ENCODE measurements around the gene ZNF407. TPM values are rescaled to one million over a fixed set of nuclear protein-coding genes. Genes with fewer than 3 reads are reported as not detected.

Gene ZNF407
- total RNA-seq, 1 experiment from 2014 or later: 7.6 TPM

DNA sequence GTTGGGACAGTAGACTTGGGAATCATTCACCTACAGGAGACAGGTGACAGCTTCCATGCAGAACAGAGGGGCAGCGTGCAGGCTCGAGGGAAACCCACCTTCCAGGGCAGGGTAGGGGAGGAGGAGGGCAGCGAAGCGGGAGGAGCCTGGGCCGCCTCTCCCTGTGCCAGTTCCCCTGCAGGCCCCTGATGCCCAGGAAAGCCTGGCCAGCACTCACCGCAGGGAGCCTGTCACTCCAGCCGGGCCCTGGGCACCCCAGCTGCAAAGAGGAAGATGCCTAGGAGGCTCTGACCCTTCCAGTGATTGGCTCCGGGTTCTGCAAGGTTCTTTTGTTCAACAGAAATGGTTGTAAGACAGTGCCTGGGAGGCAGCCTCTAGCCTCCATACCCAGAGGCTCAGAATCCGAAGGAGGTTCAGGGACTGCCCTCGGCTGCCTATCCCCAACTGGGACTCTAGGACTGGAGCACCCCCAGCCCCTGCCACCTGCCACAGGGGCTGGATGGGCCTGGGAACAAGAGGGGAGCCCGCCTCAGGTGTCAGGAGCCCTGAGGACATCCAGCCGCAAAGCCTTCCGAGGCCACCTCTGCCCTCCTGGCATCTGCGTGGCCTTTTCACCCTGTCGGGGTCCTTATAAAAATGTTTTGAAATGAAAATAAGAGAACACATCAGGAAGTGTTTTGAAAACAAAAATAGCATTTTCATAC is 508.0 kb downstream of the ZNF407 start:
- ChIA-PET POLR2A (no interaction called here), CTCF (no interaction called here), RAD21 (ENCODE audit: low non-redundant PET in 1 of 2, low total read pairs in 2 of 2, uncharacterized antibody in 2 of 2, unreplicated experiment in 2 of 2) (no interaction called here)
- no peak overlapping the region for H2AFZ ChIP-seq (ENCODE audit: low read depth, low read length, poor library complexity, severe bottlenecking)
- DNase-seq (ENCODE audit: low read depth, low spot score): no peak
- H3K27ac ChIP-seq (ENCODE audit: low read depth, low read length): no peak overlapping the region
- H3K9ac ChIP-seq (ENCODE audit: low read length): no peak overlapping the region
- H3K79me2 ChIP-seq (ENCODE audit: insufficient read depth, low read length): no peaks in the 10 kb centered on the region
- no peaks in the 10 kb centered on the region for H3K9me3 ChIP-seq (ENCODE audit: control insufficient read depth in 1 of 2, insufficient read depth in 1 of 2, low read depth in 1 of 2, low read length in 2 of 2)
- 0 out of 2 replicates have a peak, but pooled peaks cover 4% of the 10 kb centered on the region for H3K27me3 ChIP-seq (ENCODE audit: insufficient read depth, low read length)
- no peak for TF ChIP-seq POLR2AphosphoS5 (IDR thresholded peaks at IDR 0.05; ENCODE audit: low read depth, low read length)
- TF ChIP-seq, protein P1, sequence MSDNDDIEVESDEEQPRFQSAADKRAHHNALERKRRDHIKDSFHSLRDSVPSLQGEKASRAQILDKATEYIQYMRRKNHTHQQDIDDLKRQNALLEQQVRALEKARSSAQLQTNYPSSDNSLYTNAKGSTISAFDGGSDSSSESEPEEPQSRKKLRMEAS (IDR thresholded peaks at IDR 0.05): no peak
- TF ChIP-seq CBX3 (IDR thresholded peaks at IDR 0.05; ENCODE audit: low read depth): no peak
- no peak for ATAC-seq
- H3K4me3 ChIP-seq (replicated peaks in 1 of 2; ENCODE audit: low read depth in 1 of 2, low read length in 2 of 2): no peak overlapping the region
- H3K4me1 ChIP-seq (ENCODE audit: control insufficient read depth in 1 of 2, insufficient read depth in 2 of 2, low read length in 2 of 2): no peaks in the 10 kb centered on the region
- intact Hi-C loops (cut with micrococcal nuclease): no loop called here
- H3K9me2 ChIP-seq (ENCODE audit: insufficient read depth): no peaks in the 10 kb centered on the region
- no peaks in the 10 kb centered on the region for H4K20me1 ChIP-seq (ENCODE audit: insufficient read depth)
- H3K36me3 ChIP-seq (ENCODE audit: control insufficient read depth in 1 of 2, insufficient read depth in 2 of 2, low read length in 2 of 2): no peaks in the 10 kb centered on the region
- BruUV-seq (replicated peaks): no TSS peak
- H3K4me2 ChIP-seq (ENCODE audit: low read length): no peak overlapping the region

DNA sequence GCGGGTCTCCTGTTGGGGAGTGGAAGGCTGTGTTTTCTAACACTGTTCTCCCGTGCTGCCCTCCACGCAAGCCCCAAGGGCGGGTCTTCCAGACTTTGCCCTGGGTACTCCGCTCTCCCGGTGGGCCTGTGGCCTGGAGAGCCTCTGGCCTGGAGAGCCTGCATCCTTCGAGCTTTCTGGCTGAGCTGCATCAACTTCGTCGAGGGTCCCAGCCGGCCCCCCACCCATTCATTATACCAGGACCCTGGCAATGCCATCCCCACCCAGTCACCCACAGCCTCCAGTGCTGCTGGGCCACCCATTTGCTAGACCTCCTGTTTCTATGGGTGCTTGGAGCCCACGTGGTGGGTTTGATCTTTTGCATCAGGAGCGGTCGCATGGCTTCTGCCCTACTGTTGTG is 509.1 kb downstream of the ZNF407 start:
- no peaks in the 10 kb centered on the region for H3K36me3 ChIP-seq (ENCODE audit: control insufficient read depth in 1 of 2, insufficient read depth in 2 of 2, low read length in 2 of 2)
- RAD21 ChIA-PET (ENCODE audit: low non-redundant PET in 1 of 2, low total read pairs in 2 of 2, uncharacterized antibody in 2 of 2, unreplicated experiment in 2 of 2): no interaction called here
- H3K79me2 ChIP-seq (ENCODE audit: insufficient read depth, low read length): no peaks in the 10 kb centered on the region
- no peak for DNase-seq (ENCODE audit: low read depth, low spot score)
- CTCF ChIA-PET: no interaction called here
- no peak overlapping the region for H3K27ac ChIP-seq (ENCODE audit: low read depth, low read length)
- ATAC-seq: no peak
- intact Hi-C loops (cut with micrococcal nuclease): no loop called here
- H4K20me1 ChIP-seq (ENCODE audit: insufficient read depth): no peaks in the 10 kb centered on the region
- H3K9me2 ChIP-seq (ENCODE audit: insufficient read depth): no peaks in the 10 kb centered on the region
- H2AFZ ChIP-seq (ENCODE audit: low read depth, low read length, poor library complexity, severe bottlenecking): no peak overlapping the region
- POLR2A ChIA-PET: no interaction called here
- H3K4me1 ChIP-seq (ENCODE audit: control insufficient read depth in 1 of 2, insufficient read depth in 2 of 2, low read length in 2 of 2): peaks cover 0 to 2% of the 10 kb centered on the region in 2 experiments; a peak in 1 of 4 replicates
- no peak overlapping the region for H3K4me3 ChIP-seq (replicated peaks in 1 of 2; ENCODE audit: low read depth in 1 of 2, low read length in 2 of 2)
- BruUV-seq (replicated peaks): no TSS peak
- H3K9ac ChIP-seq (ENCODE audit: low read length): no peak overlapping the region
- H3K4me2 ChIP-seq (ENCODE audit: low read length): no peak overlapping the region
- 0 out of 2 replicates have a peak, but pooled peaks cover 4% of the 10 kb centered on the region for H3K27me3 ChIP-seq (ENCODE audit: insufficient read depth, low read length)
- H3K9me3 ChIP-seq (ENCODE audit: control insufficient read depth in 1 of 2, insufficient read depth in 1 of 2, low read depth in 1 of 2, low read length in 2 of 2): no peaks in the 10 kb centered on the region
- TF ChIP-seq, protein P2, sequence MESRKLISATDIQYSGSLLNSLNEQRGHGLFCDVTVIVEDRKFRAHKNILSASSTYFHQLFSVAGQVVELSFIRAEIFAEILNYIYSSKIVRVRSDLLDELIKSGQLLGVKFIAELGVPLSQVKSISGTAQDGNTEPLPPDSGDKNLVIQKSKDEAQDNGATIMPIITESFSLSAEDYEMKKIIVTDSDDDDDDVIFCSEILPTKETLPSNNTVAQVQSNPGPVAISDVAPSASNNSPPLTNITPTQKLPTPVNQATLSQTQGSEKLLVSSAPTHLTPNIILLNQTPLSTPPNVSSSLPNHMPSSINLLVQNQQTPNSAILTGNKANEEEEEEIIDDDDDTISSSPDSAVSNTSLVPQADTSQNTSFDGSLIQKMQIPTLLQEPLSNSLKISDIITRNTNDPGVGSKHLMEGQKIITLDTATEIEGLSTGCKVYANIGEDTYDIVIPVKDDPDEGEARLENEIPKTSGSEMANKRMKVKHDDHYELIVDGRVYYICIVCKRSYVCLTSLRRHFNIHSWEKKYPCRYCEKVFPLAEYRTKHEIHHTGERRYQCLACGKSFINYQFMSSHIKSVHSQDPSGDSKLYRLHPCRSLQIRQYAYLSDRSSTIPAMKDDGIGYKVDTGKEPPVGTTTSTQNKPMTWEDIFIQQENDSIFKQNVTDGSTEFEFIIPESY (IDR thresholded peaks at IDR 0.05; ENCODE audit: extremely low read depth, insufficient replicate concordance, low read length): no peak
- no peak for TF ChIP-seq JUND (IDR thresholded peaks at IDR 0.05)
- TF ChIP-seq SIN3A (IDR thresholded peaks at IDR 0.05; ENCODE audit: low read depth): no peak
- no peak for TF ChIP-seq POLR2AphosphoS5 (IDR thresholded peaks at IDR 0.05; ENCODE audit: low read depth, low read length)
- TF ChIP-seq, protein P3, sequence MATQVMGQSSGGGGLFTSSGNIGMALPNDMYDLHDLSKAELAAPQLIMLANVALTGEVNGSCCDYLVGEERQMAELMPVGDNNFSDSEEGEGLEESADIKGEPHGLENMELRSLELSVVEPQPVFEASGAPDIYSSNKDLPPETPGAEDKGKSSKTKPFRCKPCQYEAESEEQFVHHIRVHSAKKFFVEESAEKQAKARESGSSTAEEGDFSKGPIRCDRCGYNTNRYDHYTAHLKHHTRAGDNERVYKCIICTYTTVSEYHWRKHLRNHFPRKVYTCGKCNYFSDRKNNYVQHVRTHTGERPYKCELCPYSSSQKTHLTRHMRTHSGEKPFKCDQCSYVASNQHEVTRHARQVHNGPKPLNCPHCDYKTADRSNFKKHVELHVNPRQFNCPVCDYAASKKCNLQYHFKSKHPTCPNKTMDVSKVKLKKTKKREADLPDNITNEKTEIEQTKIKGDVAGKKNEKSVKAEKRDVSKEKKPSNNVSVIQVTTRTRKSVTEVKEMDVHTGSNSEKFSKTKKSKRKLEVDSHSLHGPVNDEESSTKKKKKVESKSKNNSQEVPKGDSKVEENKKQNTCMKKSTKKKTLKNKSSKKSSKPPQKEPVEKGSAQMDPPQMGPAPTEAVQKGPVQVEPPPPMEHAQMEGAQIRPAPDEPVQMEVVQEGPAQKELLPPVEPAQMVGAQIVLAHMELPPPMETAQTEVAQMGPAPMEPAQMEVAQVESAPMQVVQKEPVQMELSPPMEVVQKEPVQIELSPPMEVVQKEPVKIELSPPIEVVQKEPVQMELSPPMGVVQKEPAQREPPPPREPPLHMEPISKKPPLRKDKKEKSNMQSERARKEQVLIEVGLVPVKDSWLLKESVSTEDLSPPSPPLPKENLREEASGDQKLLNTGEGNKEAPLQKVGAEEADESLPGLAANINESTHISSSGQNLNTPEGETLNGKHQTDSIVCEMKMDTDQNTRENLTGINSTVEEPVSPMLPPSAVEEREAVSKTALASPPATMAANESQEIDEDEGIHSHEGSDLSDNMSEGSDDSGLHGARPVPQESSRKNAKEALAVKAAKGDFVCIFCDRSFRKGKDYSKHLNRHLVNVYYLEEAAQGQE (IDR thresholded peaks at IDR 0.05; ENCODE audit: low read depth): no peak
- no peak for TF ChIP-seq SP1 (IDR thresholded peaks at IDR 0.05; ENCODE audit: low read depth)
- TF ChIP-seq POLR2A (IDR thresholded peaks at IDR 0.05; ENCODE audit: borderline replicate concordance, extremely low read depth, insufficient read depth, insufficient read length): no peak
- TF ChIP-seq EZH2 (IDR thresholded peaks at IDR 0.05): no peak
- TF ChIP-seq, protein P4, sequence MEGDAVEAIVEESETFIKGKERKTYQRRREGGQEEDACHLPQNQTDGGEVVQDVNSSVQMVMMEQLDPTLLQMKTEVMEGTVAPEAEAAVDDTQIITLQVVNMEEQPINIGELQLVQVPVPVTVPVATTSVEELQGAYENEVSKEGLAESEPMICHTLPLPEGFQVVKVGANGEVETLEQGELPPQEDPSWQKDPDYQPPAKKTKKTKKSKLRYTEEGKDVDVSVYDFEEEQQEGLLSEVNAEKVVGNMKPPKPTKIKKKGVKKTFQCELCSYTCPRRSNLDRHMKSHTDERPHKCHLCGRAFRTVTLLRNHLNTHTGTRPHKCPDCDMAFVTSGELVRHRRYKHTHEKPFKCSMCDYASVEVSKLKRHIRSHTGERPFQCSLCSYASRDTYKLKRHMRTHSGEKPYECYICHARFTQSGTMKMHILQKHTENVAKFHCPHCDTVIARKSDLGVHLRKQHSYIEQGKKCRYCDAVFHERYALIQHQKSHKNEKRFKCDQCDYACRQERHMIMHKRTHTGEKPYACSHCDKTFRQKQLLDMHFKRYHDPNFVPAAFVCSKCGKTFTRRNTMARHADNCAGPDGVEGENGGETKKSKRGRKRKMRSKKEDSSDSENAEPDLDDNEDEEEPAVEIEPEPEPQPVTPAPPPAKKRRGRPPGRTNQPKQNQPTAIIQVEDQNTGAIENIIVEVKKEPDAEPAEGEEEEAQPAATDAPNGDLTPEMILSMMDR (IDR thresholded peaks at IDR 0.05 in 2 of 3, conservative IDR thresholded peaks at IDR 0.05 in 1 of 3; ENCODE audit: borderline replicate concordance in 1 of 3, insufficient read depth in 1 of 3, low read depth in 2 of 3, low read length in 2 of 3): no peak
- TF ChIP-seq SRF (IDR thresholded peaks at IDR 0.05; ENCODE audit: low read depth): no peak
- TF ChIP-seq CEBPB (IDR thresholded peaks at IDR 0.05; ENCODE audit: low read depth): no peak
